GM12801 (cell line): ENCODE measurements around the gene FSIP1.

Experiments used
- TF ChIP-seq, protein P1 (sequence below): IDR thresholded peaks from one replicate; pipeline ENCODE4 v1.5.1; 2011; ENCODE audit warnings: control low read depth; ENCODE audit not compliant: insufficient read length; ENCODE audit errors: extremely low read depth

Gene FSIP1

GRCh38 chr15:39680868-39681267 is 101.8 kb downstream of the FSIP1 start:
- TF ChIP-seq, protein P1, sequence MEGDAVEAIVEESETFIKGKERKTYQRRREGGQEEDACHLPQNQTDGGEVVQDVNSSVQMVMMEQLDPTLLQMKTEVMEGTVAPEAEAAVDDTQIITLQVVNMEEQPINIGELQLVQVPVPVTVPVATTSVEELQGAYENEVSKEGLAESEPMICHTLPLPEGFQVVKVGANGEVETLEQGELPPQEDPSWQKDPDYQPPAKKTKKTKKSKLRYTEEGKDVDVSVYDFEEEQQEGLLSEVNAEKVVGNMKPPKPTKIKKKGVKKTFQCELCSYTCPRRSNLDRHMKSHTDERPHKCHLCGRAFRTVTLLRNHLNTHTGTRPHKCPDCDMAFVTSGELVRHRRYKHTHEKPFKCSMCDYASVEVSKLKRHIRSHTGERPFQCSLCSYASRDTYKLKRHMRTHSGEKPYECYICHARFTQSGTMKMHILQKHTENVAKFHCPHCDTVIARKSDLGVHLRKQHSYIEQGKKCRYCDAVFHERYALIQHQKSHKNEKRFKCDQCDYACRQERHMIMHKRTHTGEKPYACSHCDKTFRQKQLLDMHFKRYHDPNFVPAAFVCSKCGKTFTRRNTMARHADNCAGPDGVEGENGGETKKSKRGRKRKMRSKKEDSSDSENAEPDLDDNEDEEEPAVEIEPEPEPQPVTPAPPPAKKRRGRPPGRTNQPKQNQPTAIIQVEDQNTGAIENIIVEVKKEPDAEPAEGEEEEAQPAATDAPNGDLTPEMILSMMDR: no peak

DNA sequence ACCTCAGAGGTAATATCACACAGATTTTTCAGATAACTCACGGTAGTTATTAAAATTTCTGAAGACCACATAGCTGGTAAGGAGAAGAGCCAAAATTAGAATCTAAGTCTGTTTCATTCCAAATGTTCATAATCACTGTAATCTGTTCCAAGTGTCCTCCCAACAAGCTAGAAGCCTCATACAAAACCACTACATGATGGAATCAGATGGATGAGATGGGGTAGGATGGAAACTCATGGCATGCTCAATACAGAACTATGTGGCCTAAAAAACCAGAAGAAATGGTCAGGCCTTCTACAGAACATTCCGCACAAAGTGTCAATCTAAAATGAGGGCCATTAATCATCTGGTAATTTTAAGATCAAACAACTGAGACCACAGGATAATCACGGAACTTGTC is 110.0 kb downstream of the FSIP1 start:
- TF ChIP-seq, protein P1: no peak

GRCh38 chr15:39672184-39672583 is 110.5 kb downstream of the FSIP1 start:
- TF ChIP-seq, protein P1: no peak

GRCh38 chr15:39670687-39671086 is 112.0 kb downstream of the FSIP1 start:
- TF ChIP-seq, protein P1: no peak

DNA sequence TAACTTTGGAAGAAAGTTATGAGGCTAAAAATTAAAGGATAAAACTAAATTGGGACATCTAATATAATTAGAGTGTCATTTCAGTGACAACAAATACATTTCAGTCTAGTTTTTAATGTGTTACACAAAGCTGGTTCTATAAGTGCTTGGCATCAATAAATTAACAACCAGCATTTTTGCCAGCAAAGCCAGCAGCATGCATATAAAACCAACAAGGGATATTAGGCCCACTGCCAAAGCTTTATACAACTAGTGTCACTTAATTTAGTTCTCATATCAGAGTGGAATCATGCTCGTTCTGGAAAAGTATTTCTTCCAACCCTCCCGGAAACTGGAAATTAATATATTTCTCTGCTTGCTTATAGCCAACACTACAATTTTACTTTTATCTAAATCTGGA is 113.0 kb downstream of the FSIP1 start:
- TF ChIP-seq, protein P1: no peak

DNA sequence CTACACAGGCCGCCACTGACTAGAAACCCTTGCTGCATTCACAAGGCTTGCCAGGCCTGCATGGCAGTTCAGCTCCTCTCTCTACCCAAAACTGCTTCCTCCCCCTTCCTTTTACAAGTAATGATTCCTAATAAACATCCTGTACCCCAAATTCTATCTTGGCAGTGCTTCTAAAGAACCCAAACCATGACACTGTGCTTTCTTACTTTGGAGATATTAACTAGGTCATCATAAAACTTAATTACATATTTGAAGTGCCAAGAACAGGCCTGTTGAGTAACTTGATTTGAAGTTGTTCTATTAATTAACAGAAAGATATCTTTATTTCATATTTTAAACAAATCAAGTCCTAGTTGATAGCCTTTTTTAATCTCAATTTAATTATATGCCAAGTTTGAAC is 113.4 kb downstream of the FSIP1 start:
- TF ChIP-seq, protein P1: no peak

- TF ChIP-seq, protein P1: no peak
Observed at GRCh38 chr15:39668457-39668856, 114.2 kb downstream of the FSIP1 start.
